Measurements from ENCODE around the gene FCER2. TPM values are rescaled to one million over a fixed set of nuclear protein-coding genes. Genes with fewer than 3 reads are reported as not detected.
"Not testable (repeated sequence)": the region's sequence is repeated elsewhere in the genome, so short reads cannot be mapped to it uniquely, and the experiment has no call there.

The FCER2 gene
- polyA plus RNA-seq = under 1 TPM; 0.22 to 0.39 (median 0.38) TPM

- H3K27ac ChIP-seq (ENCODE audit: low read depth, low read length) = no peak within 1 kb of the TSS
- WGBS, 3 donors = 47 to 58% (median 58%) methylated on average over 20 of the region's 20 CpGs
Observed at GRCh38 chr19:7701654-7702457, at the start of gene FCER2. TSS of gene FCER2 (minus strand) at chr19:7702131. CDS start at chr19:7699760, 2,371 bp downstream.

GRCh38 chr19:7751157-7751783, 49.3 kb upstream of the FCER2 start:
- WGBS, 3 donors = 67 to 73% (median 69%) methylated on average over 12 of the region's 12 CpGs
- H3K27ac ChIP-seq (ENCODE audit: low read depth, low read length) = no peak overlapping the region

- no peak overlapping the region for H3K27ac ChIP-seq (ENCODE audit: low read depth, low read length)
- 11 to 32% (median 20%) methylated on average over 4 of the region's 4 CpGs for WGBS, 3 donors
Observed at GRCh38 chr19:7748756-7749155, 46.8 kb upstream of the FCER2 start.

- WGBS, 3 donors = 68 to 77% (median 77%) methylated on average over 2 of the region's 2 CpGs
Observed at GRCh38 chr19:7748171-7748570, 46.2 kb upstream of the FCER2 start.

GRCh38 chr19:7746903-7747884, 45.3 kb upstream of the FCER2 start, which contains the start of gene CD209:
TSS of gene CD209 (minus strand) at chr19:7747534. CDS start at chr19:7747511, 23 bp downstream.
- no peak within 1 kb of the TSS for H3K27ac ChIP-seq (ENCODE audit: low read depth, low read length)
- WGBS, 3 donors = 56 to 64% (median 57%) methylated on average over 7 of the region's 7 CpGs

More at GRCh38 chr19:7748171-7748570, 46.2 kb upstream of the FCER2 start:
- no peak overlapping the region for H3K27ac ChIP-seq (ENCODE audit: low read depth, low read length)

DNA sequence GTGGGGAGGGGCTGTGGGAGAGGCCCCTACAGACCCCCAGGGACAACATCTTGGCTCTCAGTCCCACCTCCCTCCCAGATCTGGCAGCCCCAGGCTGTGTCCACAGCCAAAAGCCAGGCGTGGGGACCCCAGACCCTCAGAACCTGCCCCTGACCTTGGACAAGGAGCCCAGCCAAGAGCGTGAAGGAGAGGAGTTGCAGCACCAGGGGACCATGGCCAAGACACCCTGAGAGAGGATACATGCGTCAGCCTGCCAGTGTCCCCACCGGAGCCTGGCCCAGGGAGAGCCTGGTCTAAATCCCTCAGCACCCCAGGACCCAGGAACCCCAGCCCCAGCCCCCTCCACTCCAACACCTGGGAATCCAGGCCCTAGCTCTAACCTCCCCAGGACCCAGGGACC, 44.4 kb upstream of the FCER2 start:
- H3K27ac ChIP-seq (ENCODE audit: low read depth, low read length) = not testable (repeated sequence)
- WGBS, 3 donors = 59 to 70% (median 61%) methylated on average over 4 of the region's 4 CpGs

GRCh38 chr19:7744871-7745650, 43.1 kb upstream of the FCER2 start:
- WGBS, 3 donors = 71 to 78% (median 75%) methylated on average over 11 to 12 of the region's 12 CpGs
- no peak overlapping the region for H3K27ac ChIP-seq (ENCODE audit: low read depth, low read length)

DNA sequence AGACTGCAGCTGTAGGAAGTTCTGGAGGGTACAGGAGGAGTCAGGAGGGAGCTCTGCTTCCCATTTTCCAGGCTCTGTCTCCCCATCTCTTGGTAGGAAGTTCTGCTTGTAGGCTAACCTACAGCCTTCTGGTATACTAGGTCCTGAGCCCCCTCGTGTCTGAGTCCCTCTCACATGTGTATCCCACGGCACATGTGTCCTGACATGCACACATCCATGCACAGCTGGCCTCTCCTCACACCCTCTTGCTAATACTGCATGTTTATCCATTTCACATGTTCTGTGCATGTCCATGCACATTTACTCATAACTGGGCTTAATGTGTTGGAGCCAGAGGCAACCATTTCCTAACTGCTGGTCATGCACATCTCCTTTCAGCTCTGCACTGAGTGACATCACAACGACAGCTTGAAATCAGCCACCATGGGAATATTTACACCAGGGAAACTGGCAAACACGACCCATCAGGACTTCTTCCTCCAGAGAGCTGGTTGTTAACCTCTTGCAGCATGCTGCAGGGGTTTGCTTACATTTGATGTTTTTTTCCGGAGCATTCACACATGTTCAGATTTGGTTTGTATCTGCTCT, 42.4 kb upstream of the FCER2 start:
- WGBS, 3 donors = 69 to 70% (median 70%) methylated on average over 5 of the region's 5 CpGs

DNA sequence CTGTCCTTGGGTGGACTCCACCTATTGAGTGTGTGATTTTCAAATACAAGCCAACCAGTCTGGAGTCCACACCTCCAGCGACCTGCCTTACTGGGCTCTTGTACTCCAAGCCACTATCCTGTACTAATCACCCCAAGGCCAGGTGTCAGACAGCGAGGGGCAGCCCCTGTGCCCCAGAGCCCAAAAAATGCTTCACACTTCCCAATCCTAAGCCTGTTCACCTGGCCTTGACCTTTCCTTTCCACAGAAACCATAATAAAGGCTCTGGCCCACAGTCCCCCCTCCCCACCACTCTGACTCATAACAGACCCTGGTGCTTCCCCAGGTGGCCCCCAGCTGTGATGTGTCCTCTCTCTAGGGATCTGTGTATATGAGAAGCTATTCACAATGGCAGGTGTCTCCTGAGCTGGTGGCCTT, 41.5 kb upstream of the FCER2 start:
- H3K27ac ChIP-seq (ENCODE audit: low read depth, low read length) = no peak overlapping the region
- 51 to 73% (median 57%) methylated on average over 2 of the region's 2 CpGs for WGBS, 3 donors

More for the DNA sequence above, 42.4 kb upstream of the FCER2 start:
- no peak overlapping the region for H3K27ac ChIP-seq (ENCODE audit: low read depth, low read length)

DNA sequence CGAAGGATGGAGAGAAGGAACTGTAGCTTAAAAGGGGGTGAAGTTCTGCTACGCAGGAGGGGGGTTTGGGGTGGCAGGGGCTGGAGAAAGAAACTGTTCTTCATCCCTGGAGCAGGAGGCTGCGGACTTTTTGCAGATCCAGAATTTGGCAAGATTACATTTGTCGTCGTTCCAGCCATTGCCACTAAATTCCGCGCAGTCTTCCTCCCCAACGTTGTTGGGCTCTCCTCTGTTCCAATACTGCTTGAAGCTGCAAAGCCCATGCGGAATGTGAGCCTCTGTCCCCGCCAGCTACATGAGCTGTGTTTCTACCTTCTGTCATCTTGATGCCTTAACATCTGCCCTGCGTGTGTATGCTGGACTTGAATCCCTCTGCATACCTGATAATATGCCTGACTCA, 41.1 kb upstream of the FCER2 start:
- H3K27ac ChIP-seq (ENCODE audit: low read depth, low read length) = no peak overlapping the region
- WGBS, 3 donors = 71 to 74% (median 73%) methylated on average over 11 of the region's 11 CpGs

- WGBS, 3 donors = 75 to 84% (median 81%) methylated on average over 2 of the region's 2 CpGs
- no peak overlapping the region for H3K27ac ChIP-seq (ENCODE audit: low read depth, low read length)
Observed at GRCh38 chr19:7742575-7742974, 40.6 kb upstream of the FCER2 start.

- WGBS, 3 donors = 61 to 79% (median 62%) methylated on average over 6 of the region's 6 CpGs
- H3K27ac ChIP-seq (ENCODE audit: low read depth, low read length) = no peak overlapping the region
Observed at GRCh38 chr19:7740682-7741054, 38.7 kb upstream of the FCER2 start.

- 74 to 80% (median 76%) methylated on average over 19 of the region's 19 CpGs for WGBS, 3 donors
- H3K27ac ChIP-seq (ENCODE audit: low read depth, low read length) = no peak overlapping the region
Observed at GRCh38 chr19:7739801-7740681, 38.1 kb upstream of the FCER2 start.

- WGBS, 3 donors = 22 to 36% (median 25%) methylated on average over 2 of the region's 2 CpGs
- H3K27ac ChIP-seq (ENCODE audit: low read depth, low read length) = no peak overlapping the region
Observed at GRCh38 chr19:7739211-7739755, 37.4 kb upstream of the FCER2 start.

DNA sequence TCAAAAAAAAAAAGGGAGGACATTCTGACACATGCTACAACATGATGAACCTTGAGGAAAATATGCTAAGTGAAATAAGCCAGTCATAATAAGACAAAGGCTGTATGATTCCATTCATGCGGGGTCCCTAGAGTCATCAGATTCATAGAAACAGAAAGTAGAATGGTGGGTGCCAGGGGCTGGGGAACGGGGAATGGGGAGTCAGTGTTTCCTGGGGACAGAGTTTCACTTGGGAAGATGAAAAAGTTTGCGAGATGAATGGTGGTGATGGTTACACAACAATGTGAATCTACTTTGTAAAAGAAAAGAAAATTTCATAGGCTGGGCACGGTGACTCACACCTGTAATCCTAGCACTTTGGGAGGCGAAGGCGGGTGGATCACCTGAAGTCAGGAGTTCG, 36.1 kb upstream of the FCER2 start:
- no peak overlapping the region for H3K27ac ChIP-seq (ENCODE audit: low read depth, low read length)
- WGBS, 3 donors = 69 to 81% (median 74%) methylated on average over 7 of the region's 7 CpGs

GRCh38 chr19:7737215-7737614, 35.3 kb upstream of the FCER2 start:
- 71 to 85% (median 81%) methylated on average over 11 of the region's 11 CpGs for WGBS, 3 donors
- H3K27ac ChIP-seq (ENCODE audit: low read depth, low read length) = no peak overlapping the region
